ENCODE measurements around the gene EFNB1.

DNA sequence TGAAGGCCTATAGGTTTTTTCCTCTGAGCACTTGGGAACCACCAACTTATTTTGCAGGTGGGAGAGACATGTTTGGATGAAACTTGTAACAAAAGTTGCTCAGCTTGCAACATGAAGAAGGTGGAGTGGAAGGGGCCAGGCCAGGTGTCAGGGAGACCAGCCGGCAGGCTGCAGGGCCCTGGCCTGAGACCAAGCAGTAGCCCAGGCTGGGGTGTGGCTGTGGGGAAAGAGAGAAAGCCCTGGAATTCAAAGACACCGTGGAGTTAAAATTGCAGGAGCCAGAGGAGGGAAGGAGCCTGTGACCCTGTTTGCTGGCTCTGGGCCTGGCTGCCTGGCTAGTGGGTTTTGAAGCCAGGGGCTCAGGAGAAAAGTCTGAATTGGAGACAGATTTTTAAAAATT lies 43.4 kb downstream of the EFNB1 start:
- TF ChIP-seq, protein P1, sequence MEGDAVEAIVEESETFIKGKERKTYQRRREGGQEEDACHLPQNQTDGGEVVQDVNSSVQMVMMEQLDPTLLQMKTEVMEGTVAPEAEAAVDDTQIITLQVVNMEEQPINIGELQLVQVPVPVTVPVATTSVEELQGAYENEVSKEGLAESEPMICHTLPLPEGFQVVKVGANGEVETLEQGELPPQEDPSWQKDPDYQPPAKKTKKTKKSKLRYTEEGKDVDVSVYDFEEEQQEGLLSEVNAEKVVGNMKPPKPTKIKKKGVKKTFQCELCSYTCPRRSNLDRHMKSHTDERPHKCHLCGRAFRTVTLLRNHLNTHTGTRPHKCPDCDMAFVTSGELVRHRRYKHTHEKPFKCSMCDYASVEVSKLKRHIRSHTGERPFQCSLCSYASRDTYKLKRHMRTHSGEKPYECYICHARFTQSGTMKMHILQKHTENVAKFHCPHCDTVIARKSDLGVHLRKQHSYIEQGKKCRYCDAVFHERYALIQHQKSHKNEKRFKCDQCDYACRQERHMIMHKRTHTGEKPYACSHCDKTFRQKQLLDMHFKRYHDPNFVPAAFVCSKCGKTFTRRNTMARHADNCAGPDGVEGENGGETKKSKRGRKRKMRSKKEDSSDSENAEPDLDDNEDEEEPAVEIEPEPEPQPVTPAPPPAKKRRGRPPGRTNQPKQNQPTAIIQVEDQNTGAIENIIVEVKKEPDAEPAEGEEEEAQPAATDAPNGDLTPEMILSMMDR (IDR thresholded peaks at IDR 0.05; ENCODE audit: borderline replicate concordance, extremely low read depth, low read length, poor library complexity, severe bottlenecking): no peak
- TF ChIP-seq EZH2 (IDR thresholded peaks at IDR 0.05; ENCODE audit: borderline replicate concordance, low read depth, low read length, severe bottlenecking): no peak
